Astrocyte (in vitro differentiated cells and primary cell): ENCODE data around the gene RILP.

Experiments
- EZH2 ChIP-seq: IDR thresholded peaks from 2 replicates; pipeline ENCODE4 v1.6.1; 2012; ENCODE audit warnings: mild to moderate bottlenecking, low read length, inconsistent platforms; ENCODE audit not compliant: insufficient read depth
- TF ChIP-seq, protein P1 (sequence below): IDR thresholded peaks from 2 replicates; pipeline ENCODE4 v1.5.1; 2011; ENCODE audit warnings: low read depth, mild to moderate bottlenecking, inconsistent platforms, low read length, moderate library complexity; ENCODE audit not compliant: insufficient read depth

DNA sequence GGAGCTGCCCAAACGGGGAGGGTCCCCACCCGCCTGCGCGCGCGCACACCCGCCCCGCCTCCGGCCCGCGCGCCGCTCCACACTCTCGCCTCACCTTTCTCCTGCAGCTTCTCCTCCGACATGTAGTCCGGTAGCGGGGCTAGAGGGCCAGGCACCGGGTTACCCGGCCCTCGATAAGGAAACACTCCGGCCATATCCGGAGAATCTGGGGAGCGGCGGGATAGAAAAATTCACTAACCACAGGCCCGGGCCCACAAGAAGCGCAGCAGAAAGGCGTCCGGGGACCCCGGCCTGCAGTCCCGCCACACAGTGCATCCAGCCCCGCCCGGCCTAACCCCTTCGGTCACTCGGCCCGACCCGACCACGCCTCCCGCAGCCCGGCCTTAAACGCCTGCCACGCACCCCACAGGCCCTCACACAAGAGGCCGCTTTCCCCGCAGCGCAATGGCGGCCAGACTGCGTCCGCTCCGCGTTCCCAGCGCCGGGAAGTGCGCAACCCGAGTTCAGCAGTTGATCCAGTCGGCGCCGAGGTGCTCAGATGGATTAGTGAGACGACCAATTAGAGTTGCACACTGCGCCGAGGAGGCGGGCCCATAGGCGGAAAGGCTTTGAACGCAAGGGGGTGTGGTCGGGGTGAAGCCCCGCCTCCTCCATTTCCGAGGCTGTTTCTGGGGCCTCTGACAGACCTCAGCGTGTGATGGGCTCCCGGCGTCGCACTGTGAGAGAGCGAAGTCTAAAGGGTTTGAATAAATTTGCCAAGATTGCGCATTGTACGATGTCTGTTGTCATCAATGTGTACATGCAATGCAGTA, 34.9 kb upstream of the RILP start, which contains the start of gene PRPF8:
- TF ChIP-seq, protein P1, sequence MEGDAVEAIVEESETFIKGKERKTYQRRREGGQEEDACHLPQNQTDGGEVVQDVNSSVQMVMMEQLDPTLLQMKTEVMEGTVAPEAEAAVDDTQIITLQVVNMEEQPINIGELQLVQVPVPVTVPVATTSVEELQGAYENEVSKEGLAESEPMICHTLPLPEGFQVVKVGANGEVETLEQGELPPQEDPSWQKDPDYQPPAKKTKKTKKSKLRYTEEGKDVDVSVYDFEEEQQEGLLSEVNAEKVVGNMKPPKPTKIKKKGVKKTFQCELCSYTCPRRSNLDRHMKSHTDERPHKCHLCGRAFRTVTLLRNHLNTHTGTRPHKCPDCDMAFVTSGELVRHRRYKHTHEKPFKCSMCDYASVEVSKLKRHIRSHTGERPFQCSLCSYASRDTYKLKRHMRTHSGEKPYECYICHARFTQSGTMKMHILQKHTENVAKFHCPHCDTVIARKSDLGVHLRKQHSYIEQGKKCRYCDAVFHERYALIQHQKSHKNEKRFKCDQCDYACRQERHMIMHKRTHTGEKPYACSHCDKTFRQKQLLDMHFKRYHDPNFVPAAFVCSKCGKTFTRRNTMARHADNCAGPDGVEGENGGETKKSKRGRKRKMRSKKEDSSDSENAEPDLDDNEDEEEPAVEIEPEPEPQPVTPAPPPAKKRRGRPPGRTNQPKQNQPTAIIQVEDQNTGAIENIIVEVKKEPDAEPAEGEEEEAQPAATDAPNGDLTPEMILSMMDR: no peak
- TF ChIP-seq EZH2: no peak
